Measurements from ENCODE around the gene TREH.
"Not testable (repeated sequence)": the region's sequence is repeated elsewhere in the genome, so short reads cannot be mapped to it uniquely, and the experiment has no call there.

TREH gene

GRCh38 chr11:118628861-118629549, 50.4 kb downstream of the TREH start:
- no peak for DNase-seq (ENCODE audit: low spot score)

DNA sequence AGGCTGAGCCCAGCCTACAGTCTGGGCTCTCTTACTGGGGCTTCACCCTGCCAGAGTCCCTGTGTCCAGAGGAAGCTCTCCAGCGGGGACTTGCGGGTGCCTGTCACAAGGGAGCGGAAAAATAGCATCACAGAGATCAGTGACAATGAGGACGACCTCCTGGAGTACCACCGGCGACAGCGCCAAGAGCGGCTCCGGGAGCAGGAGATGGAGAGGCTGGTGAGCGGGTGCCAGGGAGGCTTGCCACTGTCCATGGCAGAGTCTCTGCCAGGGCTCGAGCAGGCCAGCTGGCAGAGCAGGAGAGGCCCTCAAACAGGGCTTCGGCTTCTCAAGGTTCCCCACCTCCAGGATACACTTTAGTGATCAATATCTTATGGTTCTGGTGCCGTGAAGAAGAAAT, 51.0 kb downstream of the TREH start:
- no peak for DNase-seq (ENCODE audit: low spot score)

GRCh38 chr11:118628031-118628430, 51.4 kb downstream of the TREH start:
- DNase-seq (ENCODE audit: low spot score) = no peak

DNA sequence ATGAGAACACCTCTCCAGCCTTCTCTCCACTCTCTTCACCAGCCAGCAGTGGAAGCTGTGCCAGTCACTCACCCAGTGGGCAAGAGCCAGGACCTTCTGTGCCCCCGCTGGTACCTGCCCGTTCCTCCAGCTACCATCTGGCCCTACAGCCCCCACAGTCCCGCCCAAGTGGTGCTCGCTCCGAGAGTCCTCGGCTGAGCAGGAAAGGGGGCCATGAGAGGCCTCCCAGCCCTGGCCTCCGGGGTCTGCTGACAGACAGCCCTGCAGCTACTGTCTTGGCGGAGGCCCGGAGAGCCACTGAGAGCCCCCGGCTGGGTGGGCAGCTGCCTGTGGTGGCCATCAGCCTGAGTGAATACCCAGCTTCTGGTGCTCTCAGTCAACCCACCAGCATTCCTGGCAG, 51.9 kb downstream of the TREH start:
- no peak for DNase-seq (ENCODE audit: low spot score)

DNA sequence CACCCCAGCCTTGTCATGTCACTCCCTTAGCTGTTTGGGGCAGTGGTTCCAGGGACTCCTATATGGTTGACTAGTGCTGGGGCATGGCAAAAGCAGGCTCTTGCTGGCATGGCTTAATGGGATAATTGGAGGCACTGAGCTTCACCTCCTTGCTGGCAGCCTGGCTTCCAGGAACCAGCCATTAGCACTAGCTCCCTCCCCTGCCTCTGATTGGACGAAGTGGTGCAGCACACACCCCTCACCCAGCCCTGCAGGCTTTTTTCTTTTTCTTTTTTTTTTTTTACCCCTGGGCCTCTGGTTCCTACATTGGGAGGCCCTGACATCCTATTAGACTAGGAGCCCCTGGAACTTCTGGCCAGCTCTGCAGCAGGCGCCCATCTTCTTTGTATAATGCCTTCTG, 53.5 kb downstream of the TREH start:
- DNase-seq (ENCODE audit: low spot score) = no peak

GRCh38 chr11:118625036-118625690, 54.3 kb downstream of the TREH start:
- no peak for DNase-seq (ENCODE audit: low spot score)

DNA sequence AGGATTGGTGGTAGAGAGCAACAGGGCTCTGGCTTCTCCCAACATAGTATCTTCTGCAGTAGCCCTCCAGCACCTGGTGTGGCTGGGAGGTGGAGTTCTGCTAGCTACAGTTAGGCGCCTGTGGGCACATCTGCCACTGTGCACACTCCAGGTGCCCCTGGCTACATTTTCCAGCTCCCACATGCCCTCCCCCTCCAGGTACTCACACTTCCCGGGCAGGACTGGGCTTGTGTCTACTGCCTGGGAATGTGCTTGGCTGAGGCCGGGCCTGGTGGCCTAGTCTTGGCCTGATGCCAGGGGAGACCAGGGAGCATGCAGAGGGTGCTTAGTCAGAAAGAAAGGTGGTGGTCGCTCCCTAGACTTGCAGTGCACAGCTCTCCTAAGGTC, 56.2 kb downstream of the TREH start:
- peak; percentile 68 for DNase-seq (ENCODE audit: low spot score)

DNA sequence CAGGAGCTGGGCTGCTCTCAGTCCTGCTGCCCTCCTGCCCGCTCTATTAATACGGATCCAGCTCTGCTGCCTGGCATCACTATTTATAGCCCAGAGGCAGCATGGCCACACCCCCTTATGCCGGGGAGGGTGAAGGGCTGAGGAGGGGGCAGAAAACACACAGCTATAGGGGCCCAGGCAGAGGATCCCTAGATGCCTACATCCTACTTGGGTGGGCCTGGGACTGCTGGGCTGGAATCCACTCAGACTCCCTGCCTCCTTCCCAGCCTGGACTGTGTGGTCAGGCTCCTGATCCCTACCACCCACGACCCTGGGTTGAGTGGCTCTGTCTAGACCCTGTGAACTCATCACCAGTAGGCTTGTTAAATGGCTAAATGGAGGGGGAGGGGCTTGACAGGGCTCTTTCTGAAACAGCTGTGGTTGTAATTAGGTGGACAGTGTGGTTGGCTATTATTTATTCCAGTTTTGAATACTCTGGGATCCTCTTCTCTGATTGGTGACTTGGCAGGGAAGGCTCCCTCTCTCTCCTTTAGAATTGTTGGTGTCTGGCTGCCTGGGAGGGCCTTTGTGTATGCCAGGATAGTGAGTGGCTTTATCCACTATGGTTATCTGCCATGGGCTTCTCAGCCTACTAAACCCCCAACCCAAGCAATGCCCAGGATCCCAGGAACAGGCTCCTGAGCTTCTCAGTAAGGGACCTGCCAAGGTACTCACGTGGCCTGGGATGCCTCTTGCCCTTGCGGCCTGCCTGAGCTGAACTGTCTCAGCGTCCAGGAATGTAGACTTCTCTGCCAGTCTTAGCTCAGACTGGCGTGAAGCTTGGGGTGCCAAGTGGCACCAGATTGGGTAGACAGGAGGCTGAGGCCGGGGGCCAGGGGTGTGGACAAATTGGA, 56.8 kb downstream of the TREH start:
- DNase-seq (ENCODE audit: low spot score) = peak; percentile 71

DNA sequence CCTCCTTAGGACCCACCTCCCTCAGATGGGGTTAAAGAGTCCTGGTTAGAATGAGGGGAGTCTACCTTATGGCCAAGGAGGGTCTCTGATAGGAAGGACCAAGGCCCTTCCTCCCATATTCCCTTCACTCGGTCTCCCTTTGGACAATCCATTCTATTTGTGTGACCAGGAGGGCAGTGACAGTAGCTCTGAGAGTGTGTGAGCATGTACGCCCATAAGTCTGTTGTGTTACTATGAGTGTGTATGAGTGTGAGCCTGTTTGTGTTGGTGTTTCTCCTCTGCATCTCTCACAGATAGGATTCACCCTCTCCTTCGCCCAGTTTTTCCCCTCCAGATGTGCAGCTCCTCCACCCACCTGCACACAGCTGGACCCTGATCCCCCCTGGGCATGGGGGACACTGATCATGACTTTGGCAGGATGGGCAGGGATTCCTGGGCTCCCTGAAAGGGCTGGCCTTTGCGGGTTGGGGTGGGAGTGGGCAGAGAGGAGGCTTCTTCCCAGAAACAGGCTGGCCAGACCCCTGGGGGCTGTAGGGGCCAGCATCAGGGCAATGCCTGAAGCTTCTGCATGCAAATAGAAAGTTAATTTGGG, 57.6 kb downstream of the TREH start:
- no peak for DNase-seq (ENCODE audit: low spot score)

GRCh38 chr11:118621071-118621783, 58.2 kb downstream of the TREH start:
- DNase-seq (ENCODE audit: low spot score) = peak; percentile 92

GRCh38 chr11:118620529-118621070, 58.9 kb downstream of the TREH start:
- peak; percentile 63 for DNase-seq (ENCODE audit: low spot score)

GRCh38 chr11:118619444-118620197, 59.8 kb downstream of the TREH start:
- DNase-seq (ENCODE audit: low spot score) = no peak

DNA sequence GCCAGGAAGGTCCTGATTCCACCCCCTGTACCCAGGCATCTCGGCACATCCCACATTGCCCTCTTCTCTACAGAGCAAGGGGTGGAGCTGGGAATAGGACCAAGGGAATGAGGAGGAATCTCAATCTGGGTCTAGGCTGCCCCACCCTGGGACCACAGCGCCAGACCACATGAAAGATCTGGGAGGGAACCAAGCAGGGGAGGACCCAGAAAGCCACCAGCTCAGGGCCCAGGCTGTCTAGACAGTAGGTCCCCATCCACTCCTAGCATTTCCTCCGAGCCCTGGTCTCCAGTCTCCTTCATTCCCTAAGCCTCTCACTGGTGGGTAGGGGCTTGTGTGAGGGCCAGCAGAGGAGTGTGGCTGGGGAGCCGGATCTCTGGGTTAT, 60.5 kb downstream of the TREH start:
- DNase-seq (ENCODE audit: low spot score) = peak; percentile 73

GRCh38 chr11:118618115-118618990, 61.1 kb downstream of the TREH start:
- peak; percentile 66 for DNase-seq (ENCODE audit: low spot score)

GRCh38 chr11:118615976-118616371, 63.5 kb downstream of the TREH start:
- DNase-seq (ENCODE audit: low spot score) = no peak

GRCh38 chr11:118615282-118615975, 64.0 kb downstream of the TREH start:
- no peak for DNase-seq (ENCODE audit: low spot score)

GRCh38 chr11:118614511-118614910, 64.9 kb downstream of the TREH start:
- DNase-seq (ENCODE audit: low spot score) = peak; percentile 61

GRCh38 chr11:118612378-118612777, 67.1 kb downstream of the TREH start:
- peak; percentile 75 for DNase-seq (ENCODE audit: low spot score)

- not testable (repeated sequence) for DNase-seq (ENCODE audit: low spot score)
These were observed 68.0 kb downstream of the TREH start for GRCh38 chr11:118611433-118611795.
